HepG2 (cell line): ENCODE measurements around the gene ANKRD44. TPM values are rescaled to one million over a fixed set of nuclear protein-coding genes. Genes with fewer than 3 reads are reported as not detected.

Source experiments
- ATAC-seq: fragments of 200-7000 bp; cut with Tn5 transposase; 3 replicates; pipeline ENCODE4 v1.9.1; 2020; ENCODE audit warnings: mild to moderate bottlenecking, moderate library complexity
- BruUV-seq: library from RNA; stranded (reverse); fragments of 400-500 nt; replicated peaks from 2 replicates; lab custom pipeline; 2021; lab: Mats Ljungman, UMichigan
- CTCF ChIA-PET: fragments of 300-600 bp; formaldehyde crosslinking; extraction: SDS; loops from one replicate; lab custom pipeline; 2021; ENCODE audit warnings: low total read pairs, inconsistent platforms, low intra/inter-chr PET ratio; lab: Yijun Ruan, JAX
- POLR2A ChIA-PET: fragments of 350-600 bp; sonication (Branson Sonifier 250); formaldehyde crosslinking; loops from one replicate; lab custom pipeline; 2020; ENCODE audit warnings: antibody characterized with exemption, inconsistent platforms; lab: Yijun Ruan, JAX
- DNase-seq: peaks from one replicate; pipeline ENCODE4 v3.0.0-alpha.2; 2015; ENCODE audit warnings: low spot score
- FAIRE-seq: peaks from 3 replicates; lab custom pipeline; 2011; peaks lifted over from hg19 to GRCh38; lab: Jason Lieb, UNC
- H2AFZ ChIP-seq: one replicate; pipeline ENCODE4 v1.6.1; 2011; ENCODE audit warnings: low read length, inconsistent platforms
- H3K27ac ChIP-seq: fragments of 300-600 bp; 3 replicates; pipeline ENCODE4 v1.8.0; 2011; ENCODE audit warnings: mixed run types, mild to moderate bottlenecking, mixed read lengths, low read length, inconsistent platforms; ENCODE audit not compliant: insufficient read depth; ENCODE audit errors: extremely low read length
- H3K27me3 ChIP-seq, 2 experiments: fragments of 200-600 bp in 1 of 2; 2 replicates in 1 of 2; 3 replicates in 1 of 2; pipeline versions ENCODE4 v1.6.0 to v1.8.0; 2011; ENCODE audit warnings: low read length in 2 of 2, mild to moderate bottlenecking in 2 of 2, moderate library complexity in 2 of 2, inconsistent platforms in 1 of 2; ENCODE audit not compliant: insufficient read depth in 2 of 2, control insufficient read depth in 1 of 2
- H3K36me3 ChIP-seq, 2 experiments: fragments of 200-600 bp in 1 of 2; replicated peaks in 1 of 2; 2 replicates in 1 of 2; 3 replicates in 1 of 2; pipeline versions ENCODE4 v1.5.1 to v1.8.0; 2011; ENCODE audit warnings: low read length in 2 of 2, inconsistent platforms in 1 of 2; ENCODE audit not compliant: insufficient read depth in 2 of 2, control insufficient read depth in 1 of 2
- H3K4me1 ChIP-seq: 2 replicates; pipeline ENCODE4 v1.5.1; 2012; ENCODE audit warnings: low read length, inconsistent platforms; ENCODE audit not compliant: insufficient read depth
- H3K4me2 ChIP-seq: 2 replicates; pipeline ENCODE4 v1.6.0; 2011; ENCODE audit warnings: low read depth, low read length, inconsistent platforms
- H3K4me3 ChIP-seq, 3 experiments: fragments of 200-600 bp in 1 of 3; sonication (generic), shearing (Covaris generic) in 1 of 3; replicated peaks in 1 of 3; 2 replicates each; pipeline ENCODE4 v1.5.1; 2011 to 2016; ENCODE audit warnings: low read length in 3 of 3, inconsistent platforms in 2 of 3, low read depth in 2 of 3, mild to moderate bottlenecking in 2 of 3, control low read depth in 1 of 3, mixed read lengths in 1 of 3; ENCODE audit not compliant: insufficient read depth in 1 of 3
- H3K79me2 ChIP-seq: one replicate; pipeline ENCODE4 v1.6.1; 2011; ENCODE audit warnings: low read length, inconsistent platforms; ENCODE audit not compliant: insufficient read depth
- H3K9ac ChIP-seq: 2 replicates; pipeline ENCODE4 v1.6.0; 2011; ENCODE audit warnings: mild to moderate bottlenecking, low read depth, low read length, inconsistent platforms; ENCODE audit not compliant: insufficient read depth
- H3K9me3 ChIP-seq: 2 replicates; pipeline ENCODE4 v1.5.1; 2012; ENCODE audit warnings: mild to moderate bottlenecking, low read length
- H4K20me1 ChIP-seq: 2 replicates; pipeline ENCODE4 v1.6.0; 2011; ENCODE audit warnings: inconsistent platforms, mild to moderate bottlenecking, low read length, moderate library complexity; ENCODE audit not compliant: insufficient read depth
- CBX5 ChIP-seq: sonication (generic); formaldehyde crosslinking; IDR thresholded peaks from 2 replicates; pipeline ENCODE4 v1.4.0; 2020; ENCODE audit warnings: missing genetic modification reagents, borderline replicate concordance
- KDM4B ChIP-seq: sonication (generic); formaldehyde crosslinking; IDR thresholded peaks from 2 replicates; pipeline ENCODE4 v1.4.0; 2020; ENCODE audit warnings: missing genetic modification reagents
- MAFK ChIP-seq, 2 experiments: IDR thresholded peaks in 1 of 2; conservative IDR thresholded peaks in 1 of 2; 2 replicates each; pipeline ENCODE4 v1.6.1; 2011; ENCODE audit warnings: improper control_type of control experiment in 2 of 2, low read length in 2 of 2
- MNT ChIP-seq: fragments of 450-650 bp; IDR thresholded peaks from 2 replicates; pipeline ENCODE4 v1.6.1; 2016
- NFRKB ChIP-seq: fragments of 450-650 bp; IDR thresholded peaks from 2 replicates; pipeline ENCODE4 v1.6.1; 2017
- REST ChIP-seq, 2 experiments: IDR thresholded peaks; 2 replicates each; pipeline ENCODE4 v1.6.1; 2011 to 2012; ENCODE audit warnings: low read length in 2 of 2, borderline replicate concordance in 1 of 2, low read depth in 1 of 2, mild to moderate bottlenecking in 1 of 2, moderate library complexity in 1 of 2
- SP140L ChIP-seq: sonication (generic); formaldehyde crosslinking; IDR thresholded peaks from 2 replicates; pipeline ENCODE4 v1.4.0; 2020; ENCODE audit warnings: missing genetic modification reagents, borderline replicate concordance
- SP2 ChIP-seq: sonication (generic); formaldehyde crosslinking; IDR thresholded peaks from 2 replicates; pipeline ENCODE4 v1.5.1; 2020; ENCODE audit warnings: mild to moderate bottlenecking, missing genetic modification reagents
- ZBTB25 ChIP-seq: IDR thresholded peaks from 2 replicates; pipeline ENCODE4 v1.6.1; 2018; ENCODE audit warnings: missing genetic modification reagents
- ZKSCAN1 ChIP-seq: fragments of 150-350 bp; IDR thresholded peaks from 2 replicates; pipeline ENCODE4 v1.6.1; 2014; ENCODE audit warnings: low read length
- ZNF317 ChIP-seq: sonication (generic); formaldehyde crosslinking; IDR thresholded peaks from 2 replicates; pipeline ENCODE4 v1.5.0; 2020; ENCODE audit warnings: mild to moderate bottlenecking, missing genetic modification reagents
- ZNF501 ChIP-seq: sonication (generic); formaldehyde crosslinking; IDR thresholded peaks from 2 replicates; pipeline ENCODE4 v1.5.1; 2020; ENCODE audit warnings: mild to moderate bottlenecking, moderate library complexity, missing genetic modification reagents
- ZNF543 ChIP-seq: sonication (generic); formaldehyde crosslinking; IDR thresholded peaks from 2 replicates; pipeline ENCODE4 v1.4.0; 2020; ENCODE audit warnings: mild to moderate bottlenecking, missing genetic modification reagents
- ZSCAN25 ChIP-seq: sonication (generic); formaldehyde crosslinking; IDR thresholded peaks from 2 replicates; pipeline ENCODE4 v1.8.0; 2022; ENCODE audit warnings: mild to moderate bottlenecking, missing genetic modification reagents
- WGBS: methylation state at CpG from one replicate; pipeline ENCODE4 v1.1.6; 2017; ENCODE audit warnings: low lambda C conversion rate; 5-methylcytosine and 5-hydroxymethylcytosine counted together
- in situ Hi-C: cut with HindIII; loops from 2 replicates; pipeline ENCODE4 v1.10.0; 2017; ENCODE audit warnings: low pct_unique_long_range_greater_than_20kb; ENCODE audit not compliant: extremely low pct_ligation_motif_present
- intact Hi-C: fragments of 100-400 bp; cut with micrococcal nuclease; formaldehyde crosslinking; loops from one replicate; pipeline ENCODE4 v1.10.0; 2022; ENCODE audit not compliant: unreplicated experiment
- polyA plus RNA-seq, 8 experiments: library from polyadenylated mRNA; depleted of rRNA in 3 of 8; stranded (reverse) in 7 of 8; unstranded in 1 of 8; fragments of >200 nt; fragmentation: Illumina TruSeq in 4 of 8; extraction: Trizol in 4 of 8; gene quantifications; 2 replicates each; pipeline versions ENCODE4 v1.2.1 to v1.2.3, GENCODE V29; 2011 to 2016; ENCODE audit warnings: low read depth in 4 of 8, missing spikeins in 1 of 8, mixed read lengths in 1 of 8; ENCODE audit not compliant: insufficient read depth in 1 of 8
- total RNA-seq, 5 experiments: library from RNA; depleted of rRNA; stranded (reverse); fragments of >200 nt; fragmentation: Illumina TruSeq; extraction: Trizol; gene quantifications; 2 replicates each; pipeline ENCODE4 v1.2.3, GENCODE V29; 2016; ENCODE audit warnings: low read depth in 1 of 5

The ANKRD44 gene
- total and polyA plus RNA-seq, 2 of the 13 experiments (the other 11 are each of a cell fraction or from before 2014, with no cell fraction given): 0.04 to 0.11 TPM

GRCh38 chr2:196951973-196952372, 358.6 kb downstream of the ANKRD44 start:
- Histone ChIP-seq H3K27me3 (no peaks in the 10 kb centered on the region; a peak in 1 of 5 replicates), H2AFZ (no peak overlapping the region), H3K79me2 (no peaks in the 10 kb centered on the region), H3K4me1 (no peaks in the 10 kb centered on the region), H4K20me1 (no peaks in the 10 kb centered on the region), H3K36me3 (no peaks in the 10 kb centered on the region), H3K9me3 (no peaks in the 10 kb centered on the region), H3K4me3 (no peak overlapping the region), H3K9ac (no peak overlapping the region), H3K4me2 (no peak overlapping the region), H3K27ac (no peak overlapping the region)
- WGBS: 15% methylated on average over 2 of the region's 2 CpGs
- in situ Hi-C loops (no loop called here), intact Hi-C loops (no loop called here)
- no peak for DNase-seq
- BruUV-seq: no TSS peak
- FAIRE-seq: no peak
- ATAC-seq: no peak; the same call in 2 of the 3 replicates
- ChIA-PET POLR2A (no interaction called here), CTCF (no interaction called here)
- TF ChIP-seq CBX5 (CRISPR knock-in tag): no peak
- no peak for TF ChIP-seq SP2 (CRISPR knock-in tag)
- TF ChIP-seq MNT: no peak
- no peak for TF ChIP-seq ZKSCAN1
- TF ChIP-seq ZNF317: no peak

GRCh38 chr2:196949116-196949515, 361.5 kb downstream of the ANKRD44 start:
- no peaks in the 10 kb centered on the region for H3K27me3 ChIP-seq
- no peaks in the 10 kb centered on the region for H3K79me2 ChIP-seq
- no peak for TF ChIP-seq ZSCAN25 (CRISPR knock-in tag)
- TF ChIP-seq ZNF501 (CRISPR knock-in tag): no peak
- TF ChIP-seq REST (IDR thresholded peaks at IDR 0.05; ENCODE audit: borderline replicate concordance in 1 of 2, low read depth in 1 of 2, low read length in 2 of 2): no peak
- TF ChIP-seq SP140L: no peak
- TF ChIP-seq KDM4B (CRISPR knock-in tag): no peak
- no peak for TF ChIP-seq NFRKB
- TF ChIP-seq MAFK (conservative IDR thresholded peaks at IDR 0.05 in 1 of 2, IDR thresholded peaks at IDR 0.05 in 1 of 2; ENCODE audit: low read length in 2 of 2): no peak
- TF ChIP-seq ZBTB25 (CRISPR knock-in tag): no peak
- no peak for TF ChIP-seq ZNF543 (CRISPR knock-in tag)
- no peaks in the 10 kb centered on the region for H4K20me1 ChIP-seq
- H3K36me3 ChIP-seq: no peaks in the 10 kb centered on the region
- no peak overlapping the region for H3K4me3 ChIP-seq
- in situ Hi-C loops (no loop called here), intact Hi-C loops (no loop called here)
- ChIA-PET CTCF (no interaction called here), POLR2A (no interaction called here)
- H3K27ac ChIP-seq: no peak overlapping the region
- ATAC-seq: peak; percentile 71
- 36% methylated on average over 5 of the region's 5 CpGs for WGBS
- no peak for DNase-seq
- H3K9me3 ChIP-seq: no peaks in the 10 kb centered on the region
- no TSS peak for BruUV-seq
- H3K4me2 ChIP-seq: no peak overlapping the region
- H3K4me1 ChIP-seq: no peaks in the 10 kb centered on the region
- H2AFZ ChIP-seq: no peak overlapping the region
- no peak overlapping the region for H3K9ac ChIP-seq
- no peak for FAIRE-seq
